GM21447 (cell line): ENCODE results near the gene DNAJC6.
"Not testable (repeated sequence)": the region's sequence is repeated elsewhere in the genome, so short reads cannot be mapped to it uniquely, and the experiment has no call there.

Source experiments
- ATAC-seq: cut with Tn5 transposase; IDR thresholded peaks from one replicate; pipeline ENCODE4 v1.9.1; 2021; ENCODE audit not compliant: unreplicated experiment

DNAJC6 gene

GRCh38 chr1:65425006-65425405 is 115.7 kb downstream of the DNAJC6 start:
- ATAC-seq = no peak

GRCh38 chr1:65425697-65426096 is 116.4 kb downstream of the DNAJC6 start:
- no peak for ATAC-seq

- no peak for ATAC-seq
Observed at GRCh38 chr1:65429078-65429477, 119.7 kb downstream of the DNAJC6 start.

GRCh38 chr1:65429806-65430205 is 120.5 kb downstream of the DNAJC6 start:
- ATAC-seq = no peak

- no peak for ATAC-seq
Observed at GRCh38 chr1:65431111-65431705, 121.9 kb downstream of the DNAJC6 start.

- ATAC-seq = no peak
Observed at GRCh38 chr1:65432918-65433317, 123.6 kb downstream of the DNAJC6 start.

- no peak for ATAC-seq
Observed at GRCh38 chr1:65434255-65434654, 124.9 kb downstream of the DNAJC6 start.

- no peak for ATAC-seq
Observed at GRCh38 chr1:65434760-65435159, 125.4 kb downstream of the DNAJC6 start.

- no peak for ATAC-seq
Observed at GRCh38 chr1:65435987-65436386, 126.6 kb downstream of the DNAJC6 start.

- no peak for ATAC-seq
Observed at GRCh38 chr1:65437616-65438015, 128.3 kb downstream of the DNAJC6 start.

- no peak for ATAC-seq
Observed at GRCh38 chr1:65440322-65440900, 131.1 kb downstream of the DNAJC6 start.

GRCh38 chr1:65440915-65441314 is 131.6 kb downstream of the DNAJC6 start:
- ATAC-seq = no peak

GRCh38 chr1:65441464-65441863 is 132.1 kb downstream of the DNAJC6 start:
- no peak for ATAC-seq

- ATAC-seq = no peak
Observed at GRCh38 chr1:65442442-65442841, 133.1 kb downstream of the DNAJC6 start.

- ATAC-seq = no peak
Observed at GRCh38 chr1:65443647-65444046, 134.3 kb downstream of the DNAJC6 start.

GRCh38 chr1:65444128-65444640 is 134.8 kb downstream of the DNAJC6 start:
- ATAC-seq = no peak

- ATAC-seq = no peak
Observed at GRCh38 chr1:65445837-65446236, 136.5 kb downstream of the DNAJC6 start.

GRCh38 chr1:65449214-65449823 is 140.0 kb downstream of the DNAJC6 start:
- ATAC-seq = no peak

GRCh38 chr1:65455678-65456077 is 146.3 kb downstream of the DNAJC6 start:
- not testable (repeated sequence) for ATAC-seq

GRCh38 chr1:65456481-65456880 is 147.1 kb downstream of the DNAJC6 start:
- no peak for ATAC-seq

GRCh38 chr1:65457868-65458267 is 148.5 kb downstream of the DNAJC6 start:
- ATAC-seq = no peak

- ATAC-seq = no peak
Observed at GRCh38 chr1:65458730-65459396, 149.5 kb downstream of the DNAJC6 start.
